IMR-90 (cell line): ENCODE measurements around the gene DCAKD. TPM values are rescaled to one million over a fixed set of nuclear protein-coding genes. Genes with fewer than 3 reads are reported as not detected.
A peak's percentile ranks its signal among the peaks of the same experiment; 100 is the strongest.

Source experiments
- ATAC-seq: fragments of 200-7000 bp; cut with Tn5 transposase; 2 replicates; pipeline ENCODE4 v1.9.1; 2020; ENCODE audit warnings: low read depth, mild to moderate bottlenecking, moderate library complexity
- BruUV-seq: library from RNA; stranded (reverse); fragments of 400-500 nt; replicated peaks from 2 replicates; lab custom pipeline; 2021; lab: Mats Ljungman, UMichigan
- CTCF ChIA-PET: fragments of 300-600 bp; formaldehyde crosslinking; extraction: SDS; loops from one replicate; lab custom pipeline; 2021; ENCODE audit warnings: antibody characterized with exemption; lab: Yijun Ruan, JAX
- POLR2A ChIA-PET: fragments of 300-600 bp; sonication (Branson Sonifier 250); formaldehyde crosslinking; loops from one replicate; lab custom pipeline; 2022; ENCODE audit warnings: antibody characterized with exemption; ENCODE audit not compliant: unreplicated experiment; lab: Charles Lee
- DNase-seq: peaks from one replicate; pipeline ENCODE4 v3.0.0; 2013
- H2AFZ ChIP-seq: replicated peaks from 2 replicates; pipeline ENCODE3; 2013; ENCODE audit warnings: low read length, mild to moderate bottlenecking; ENCODE audit not compliant: poor library complexity
- H2AK5ac ChIP-seq: 2 replicates; pipeline ENCODE4 v1.6.1; 2013; ENCODE audit warnings: low read depth, low read length, inconsistent platforms
- H2AK9ac ChIP-seq: replicated peaks from 2 replicates; pipeline ENCODE3; 2013; ENCODE audit warnings: mild to moderate bottlenecking, low read depth, low read length, moderate library complexity; ENCODE audit not compliant: poor library complexity
- H2BK120ac ChIP-seq: 2 replicates; pipeline ENCODE4 v1.6.1; 2013; ENCODE audit warnings: low read depth, low read length, inconsistent platforms
- H2BK15ac ChIP-seq: 3 replicates; pipeline ENCODE4 v1.6.1; 2013; ENCODE audit warnings: low read depth, low read length, inconsistent platforms
- H2BK20ac ChIP-seq: 2 replicates; pipeline ENCODE4 v1.6.1; 2013; ENCODE audit warnings: low read depth, mild to moderate bottlenecking, inconsistent platforms, low read length, moderate library complexity
- H2BK5ac ChIP-seq: 2 replicates; pipeline ENCODE4 v1.6.1; 2013; ENCODE audit warnings: mild to moderate bottlenecking, low read depth, low read length, inconsistent platforms; ENCODE audit not compliant: poor library complexity, severe bottlenecking
- H3K14ac ChIP-seq: replicated peaks from 2 replicates; pipeline ENCODE4 v1.6.1; 2013; ENCODE audit warnings: low read depth, low read length, inconsistent platforms
- H3K18ac ChIP-seq: 2 replicates; pipeline ENCODE4 v1.6.1; 2013; ENCODE audit warnings: low read depth, low read length, control low read depth
- H3K23ac ChIP-seq: 2 replicates; pipeline ENCODE4 v1.6.1; 2013; ENCODE audit warnings: low read depth, low read length, inconsistent platforms
- H3K27ac ChIP-seq: 2 replicates; pipeline ENCODE4 v1.5.1; 2013; ENCODE audit warnings: mild to moderate bottlenecking, control low read depth, low read length; ENCODE audit not compliant: insufficient read depth
- H3K27me3 ChIP-seq: 2 replicates; pipeline ENCODE4 v1.6.1; 2013; ENCODE audit warnings: low read length; ENCODE audit not compliant: control insufficient read depth, insufficient read depth
- H3K36me3 ChIP-seq: 2 replicates; pipeline ENCODE4 v1.6.1; 2013; ENCODE audit warnings: low read length, mixed read lengths; ENCODE audit not compliant: control insufficient read depth, insufficient read depth
- H3K4ac ChIP-seq: 2 replicates; pipeline ENCODE4 v1.6.1; 2013; ENCODE audit warnings: low read depth, low read length, inconsistent platforms
- H3K4me1 ChIP-seq: 2 replicates; pipeline ENCODE4 v1.6.1; 2013; ENCODE audit warnings: low read length, mixed read lengths; ENCODE audit not compliant: control insufficient read depth, insufficient read depth
- H3K4me2 ChIP-seq: 2 replicates; pipeline ENCODE4 v1.6.1; 2013; ENCODE audit warnings: low read depth, mild to moderate bottlenecking, control low read depth, low read length, moderate library complexity
- H3K4me3 ChIP-seq: 2 replicates; pipeline ENCODE4 v1.5.1; 2013; ENCODE audit warnings: low read depth, mild to moderate bottlenecking, control low read depth, low read length, moderate library complexity; ENCODE audit not compliant: insufficient read depth
- H3K56ac ChIP-seq: 2 replicates; pipeline ENCODE4 v1.6.1; 2013; ENCODE audit warnings: low read length, inconsistent platforms; ENCODE audit not compliant: insufficient read depth; ENCODE audit errors: extremely low read depth
- H3K79me1 ChIP-seq, 2 experiments: 2 replicates each; pipeline ENCODE4 v1.6.1; 2013; ENCODE audit warnings: low read length in 2 of 2, inconsistent platforms in 1 of 2, low read depth in 1 of 2
- H3K9ac ChIP-seq: 2 replicates; pipeline ENCODE4 v1.6.1; 2013; ENCODE audit warnings: low read depth, low read length, control low read depth
- H3K9me1 ChIP-seq: 2 replicates; pipeline ENCODE4 v1.6.1; 2013; ENCODE audit warnings: low read length, inconsistent platforms; ENCODE audit not compliant: insufficient read depth
- H3K9me3 ChIP-seq: 2 replicates; pipeline ENCODE4 v1.6.1; 2013; ENCODE audit warnings: low read length; ENCODE audit not compliant: control insufficient read depth, insufficient read depth
- H4K20me1 ChIP-seq: 2 replicates; pipeline ENCODE4 v1.6.1; 2013; ENCODE audit warnings: low read length, inconsistent platforms; ENCODE audit not compliant: insufficient read depth
- H4K5ac ChIP-seq: 2 replicates; pipeline ENCODE4 v1.6.1; 2013; ENCODE audit warnings: mild to moderate bottlenecking, low read depth, low read length, control low read depth
- H4K8ac ChIP-seq, 2 experiments: 2 replicates each; pipeline ENCODE4 v1.6.1; 2013; ENCODE audit warnings: low read depth in 2 of 2, low read length in 2 of 2, control low read depth in 1 of 2, inconsistent platforms in 1 of 2
- H4K91ac ChIP-seq: 2 replicates; pipeline ENCODE4 v1.6.1; 2013; ENCODE audit warnings: low read depth, low read length, inconsistent platforms; ENCODE audit not compliant: insufficient read depth
- BHLHE40 ChIP-seq: fragments of 150-350 bp; IDR thresholded peaks from 2 replicates; pipeline ENCODE4 v1.6.1; 2016; ENCODE audit warnings: mild to moderate bottlenecking, low read depth, low read length
- CEBPB ChIP-seq: IDR thresholded peaks from 2 replicates; pipeline ENCODE4 v1.6.1; 2012; ENCODE audit warnings: low read depth, low read length, improper control_type of control experiment
- CHD1 ChIP-seq: IDR thresholded peaks from 2 replicates; pipeline ENCODE4 v1.6.1; 2012; ENCODE audit warnings: low read depth, low read length, improper control_type of control experiment
- MXI1 ChIP-seq: IDR thresholded peaks from 2 replicates; pipeline ENCODE4 v1.6.1; 2012; ENCODE audit warnings: low read depth, mild to moderate bottlenecking, low read length, moderate library complexity, borderline replicate concordance
- NFE2L2 ChIP-seq: fragments of 150-350 bp; IDR thresholded peaks from 2 replicates; pipeline ENCODE4 v1.6.1; 2016; ENCODE audit warnings: low read depth, mild to moderate bottlenecking, low read length
- POLR2A ChIP-seq: IDR thresholded peaks from 2 replicates; pipeline ENCODE4 v1.6.1; 2012; ENCODE audit warnings: mild to moderate bottlenecking, low read depth, low read length
- RAD21 ChIP-seq: IDR thresholded peaks from 2 replicates; pipeline ENCODE4 v1.6.1; 2012; ENCODE audit warnings: low read length, improper control_type of control experiment
- RCOR1 ChIP-seq: IDR thresholded peaks from 2 replicates; pipeline ENCODE4 v1.6.1; 2012; ENCODE audit warnings: mild to moderate bottlenecking, low read length, improper control_type of control experiment; ENCODE audit not compliant: insufficient replicate concordance
- RFX5 ChIP-seq: IDR thresholded peaks from 2 replicates; pipeline ENCODE4 v1.8.0; 2012; ENCODE audit warnings: low read depth, mild to moderate bottlenecking, low read length, moderate library complexity
- SMC3 ChIP-seq: fragments of 150-350 bp; IDR thresholded peaks from 2 replicates; pipeline ENCODE4 v1.6.1; 2016; ENCODE audit warnings: low read depth, mild to moderate bottlenecking, antibody characterized with exemption, low read length, moderate library complexity
- WGBS, 2 experiments: methylation state at CpG; one replicate each; pipeline versions ENCODE4 v1.1.5 to v1.1.7; 2013; ENCODE audit warnings: missing lambda C conversion rate in 2 of 2; ENCODE audit not compliant: insufficient read length in 1 of 2; ENCODE audit errors: extremely low coverage in 2 of 2; 5-methylcytosine and 5-hydroxymethylcytosine counted together
- dilution Hi-C: fragments of 300-500 bp; cut with HindIII; formaldehyde crosslinking; loops from one replicate; pipeline ENCODE4 v1.14.3; 2018; ENCODE audit warnings: low sequenced_read_pairs; ENCODE audit not compliant: unreplicated experiment
- in situ Hi-C: fragments of 300-500 bp; cut with MboI; formaldehyde crosslinking; loops from 3 replicates; pipeline ENCODE4 v1.14.3; 2019; ENCODE audit warnings: low sequenced_read_pairs, inconsistent platforms, mixed read lengths
- intact Hi-C: fragments of 100-400 bp; cut with micrococcal nuclease; formaldehyde crosslinking; loops from 2 replicates; pipeline ENCODE4 v1.10.0; 2022
- polyA plus RNA-seq, 3 experiments: library from polyadenylated mRNA; depleted of rRNA; stranded (reverse); fragments of >200 nt; gene quantifications; 2 replicates each; pipeline ENCODE4 v1.2.3, GENCODE V29; 2012; ENCODE audit warnings: low replicate concordance in 1 of 3
- total RNA-seq: library from RNA; depleted of rRNA; stranded (reverse); fragments of >200 nt; gene quantifications from 2 replicates; pipeline ENCODE4 v1.2.3, GENCODE V29; 2012
- TF ChIP-seq, protein P1 (sequence below): fragments of 150-350 bp; IDR thresholded peaks from 2 replicates; pipeline ENCODE4 v1.6.1; 2016; ENCODE audit warnings: low read depth, mild to moderate bottlenecking, low read length, moderate library complexity, borderline replicate concordance

Gene DCAKD
- total and polyA plus RNA-seq, 2 of the 4 experiments (the other 2 are of a cell fraction) = 31.3 to 47.9 TPM

DNA sequence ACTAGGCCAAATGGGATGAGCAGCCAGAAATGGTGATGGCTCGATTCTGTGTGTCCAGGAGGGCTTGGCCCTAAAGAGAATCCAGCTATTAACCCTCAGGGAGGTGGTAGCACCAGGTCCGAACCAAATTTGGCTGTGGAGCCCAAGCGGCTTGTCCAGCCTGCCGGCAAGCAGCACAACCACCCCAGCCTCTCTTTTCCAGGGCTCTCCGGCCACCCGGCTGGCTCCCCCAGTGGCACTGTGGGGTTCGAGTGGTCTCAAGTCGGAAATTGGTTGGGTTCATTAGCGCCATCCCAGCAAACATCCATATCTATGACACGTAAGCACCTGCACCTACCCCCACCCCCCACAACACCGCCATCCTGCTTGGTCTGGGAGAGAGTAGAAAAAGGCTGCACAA, 45.5 kb upstream of the DCAKD start:
- H3K79me1 ChIP-seq = peaks cover 26 to 55% of the 10 kb centered on the region in 2 experiments
- H4K5ac ChIP-seq = no peak overlapping the region
- H3K9ac ChIP-seq = no peak overlapping the region
- H2AK9ac ChIP-seq = peak overlapping the region; percentile 5
- peaks cover 64% of the 10 kb centered on the region for H3K36me3 ChIP-seq
- H3K18ac ChIP-seq = no peak overlapping the region
- no peak overlapping the region for H2AFZ ChIP-seq
- no peak overlapping the region for H3K4me2 ChIP-seq
- no peak overlapping the region for H3K56ac ChIP-seq
- intact Hi-C loops = loop anchor here (1.0 kb wide), 1 partner anchor 36 kb away; no protein-coding TSS in a partner anchor
- no peak overlapping the region for H3K14ac ChIP-seq
- no peak overlapping the region for H2BK15ac ChIP-seq
- no peak overlapping the region for H2BK120ac ChIP-seq
- H3K4me1 ChIP-seq = peaks cover 21% of the 10 kb centered on the region
- CTCF ChIA-PET = interaction anchor here (0.5 to 1.3 kb wide), 3 partner anchors 15 to 219 kb away, joined by 4 read pairs; no protein-coding TSS in a partner anchor
- H2BK5ac ChIP-seq = no peak overlapping the region
- H3K23ac ChIP-seq = no peak overlapping the region
- TF ChIP-seq CHD1 = no peak
- no peak for TF ChIP-seq POLR2A
- no peak for TF ChIP-seq BHLHE40
- TF ChIP-seq MXI1 = no peak
- TF ChIP-seq, protein P1, sequence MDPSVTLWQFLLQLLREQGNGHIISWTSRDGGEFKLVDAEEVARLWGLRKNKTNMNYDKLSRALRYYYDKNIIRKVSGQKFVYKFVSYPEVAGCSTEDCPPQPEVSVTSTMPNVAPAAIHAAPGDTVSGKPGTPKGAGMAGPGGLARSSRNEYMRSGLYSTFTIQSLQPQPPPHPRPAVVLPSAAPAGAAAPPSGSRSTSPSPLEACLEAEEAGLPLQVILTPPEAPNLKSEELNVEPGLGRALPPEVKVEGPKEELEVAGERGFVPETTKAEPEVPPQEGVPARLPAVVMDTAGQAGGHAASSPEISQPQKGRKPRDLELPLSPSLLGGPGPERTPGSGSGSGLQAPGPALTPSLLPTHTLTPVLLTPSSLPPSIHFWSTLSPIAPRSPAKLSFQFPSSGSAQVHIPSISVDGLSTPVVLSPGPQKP = no peak
- TF ChIP-seq NFE2L2 = no peak
- TF ChIP-seq CEBPB = no peak
- no peak for TF ChIP-seq RFX5
- no peak for TF ChIP-seq SMC3
- TF ChIP-seq RAD21 = no peak
- no peak for TF ChIP-seq RCOR1
- no peak for ATAC-seq
- 100% methylated on average over 3 of the region's 11 CpGs; no CpG with 5 or more reads in 1 of the 2 experiments for WGBS, 2 experiments
- POLR2A ChIA-PET = no interaction called here
- no peak overlapping the region for H3K4me3 ChIP-seq
- no peak overlapping the region for H3K27ac ChIP-seq
- DNase-seq = no peak
- dilution Hi-C loops = no loop called here
- H3K9me1 ChIP-seq = peaks cover 9% of the 10 kb centered on the region; the same call in 1 of the 2 replicates
- no peaks in the 10 kb centered on the region for H3K27me3 ChIP-seq
- H2BK20ac ChIP-seq = no peak overlapping the region
- BruUV-seq = no TSS peak
- 0 out of 2 replicates have a peak, but pooled peaks cover 2% of the 10 kb centered on the region for H3K9me3 ChIP-seq
- no peak overlapping the region for H2AK5ac ChIP-seq
- H4K8ac ChIP-seq = no peak overlapping the region
- H4K91ac ChIP-seq = no peak overlapping the region
- peaks cover 4% of the 10 kb centered on the region; the same call in 1 of the 2 replicates for H4K20me1 ChIP-seq
- in situ Hi-C loops = no loop called here
- no peak overlapping the region for H3K4ac ChIP-seq
